H1 (cell line): ENCODE data around the gene MARS1. TPM values are rescaled to one million over a fixed set of nuclear protein-coding genes. Genes with fewer than 3 reads are reported as not detected.

Experiments used
- CHD7 ChIP-seq: fragments of 300-600 bp; sonication (generic); IDR thresholded peaks from 2 replicates; pipeline ENCODE4 v1.7.1; 2012; ENCODE audit warnings: low read length, moderate library complexity, mild to moderate bottlenecking, inconsistent platforms; ENCODE audit not compliant: insufficient replicate concordance
- polyA plus RNA-seq, 7 experiments: library from polyadenylated mRNA; depleted of rRNA in 3 of 7; stranded (reverse) in 5 of 7; unstranded in 2 of 7; fragments of >200 nt in 5 of 7; fragments of 200-250 nt in 2 of 7; gene quantifications; 1 replicate in 5 of 7; 2 replicates in 1 of 7; 4 replicates in 1 of 7; pipeline versions ENCODE4 v1.2.1 to v1.2.3, GENCODE V29; 2011 to 2013; ENCODE audit warnings: missing spikeins in 2 of 7, mixed read lengths in 2 of 7
- total RNA-seq: library from RNA; stranded (reverse); fragmentation: NEBNext Ultra II Directional; extraction: Animal tissue kit (Norgen Biotek cat#: 25700); gene quantifications from 2 replicates; pipeline ENCODE4 v1.2.1, GENCODE V29; 2021

MARS1 gene
- total and polyA plus RNA-seq, 2 of the 8 experiments (the other 6 are each of a cell fraction or from before 2014, with no cell fraction given), result 194 to 407 TPM

DNA sequence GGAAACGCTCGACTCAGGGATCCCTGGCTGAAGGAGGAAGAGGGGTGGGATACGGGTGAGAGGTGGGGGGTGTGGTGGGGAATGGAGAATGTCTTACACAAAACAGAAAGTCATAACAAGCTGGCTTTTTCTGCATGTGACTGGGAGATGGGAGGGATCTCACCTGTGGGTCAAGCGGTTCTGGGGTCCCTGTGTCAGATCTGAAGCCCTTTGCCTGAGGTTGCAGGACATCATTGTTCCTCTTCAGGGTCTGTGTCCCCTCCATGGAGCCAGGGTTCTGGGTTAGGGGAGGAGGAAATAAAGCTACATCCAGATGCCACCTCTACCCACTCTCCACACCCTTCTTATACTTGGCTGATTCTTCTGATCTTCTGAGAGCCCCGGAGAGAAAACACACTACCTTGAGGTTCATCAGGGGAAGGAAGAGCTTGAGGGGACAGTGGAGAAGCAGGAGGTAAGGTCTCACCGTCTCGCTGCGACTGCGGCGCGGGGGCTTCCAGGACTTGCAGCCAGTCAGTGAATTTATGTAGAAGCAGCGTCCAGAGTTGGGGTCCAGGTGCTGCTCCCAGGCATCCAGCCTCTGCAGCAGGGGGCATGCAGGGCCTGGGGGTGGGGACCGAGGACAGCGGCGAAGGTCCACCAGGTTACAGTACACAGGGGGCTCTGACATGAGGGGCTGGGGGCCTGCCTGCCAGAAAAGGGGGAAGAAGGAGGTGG lies 10.7 kb upstream of the MARS1 start (continued):
- TF ChIP-seq CHD7, result no peak
